Right lobe of liver (tissue), 6 donors: ENCODE measurements around the gene OR5J2. TPM values are rescaled to one million over a fixed set of nuclear protein-coding genes. Genes with fewer than 3 reads are reported as not detected.
"Not testable (repeated sequence)": the region's sequence is repeated elsewhere in the genome, so short reads cannot be mapped to it uniquely, and the experiment has no call there.

Source experiments
- ATAC-seq, 4 donors: fragments of 200-7000 bp; cut with Tn5 transposase; one replicate each; pipeline ENCODE4 v1.9.1; 2020; ENCODE audit warnings: mild to moderate bottlenecking in 4 of 4, moderate library complexity in 4 of 4
- DNase-seq, 3 donors: peaks; one replicate each; pipeline ENCODE4 v3.0.0-alpha.2; 2020
- H3K27ac ChIP-seq, 3 donors: fragments of 200-600 bp; one replicate each; pipeline ENCODE4 v1.8.0; 2022
- H3K27me3 ChIP-seq, 2 donors: fragments of 200-600 bp; one replicate each; pipeline ENCODE4 v1.8.0; 2022
- H3K36me3 ChIP-seq, 4 donors: fragments of 200-600 bp; sonication (generic) in 1 of 4; one replicate each; pipeline versions ENCODE4 v1.5.1 to v1.8.0; 2017 to 2022; ENCODE audit warnings: control low read depth in 1 of 4
- H3K4me1 ChIP-seq, 4 donors: fragments of 200-600 bp; sonication (generic) in 1 of 4; one replicate each; pipeline versions ENCODE4 v1.5.1 to v1.8.0; 2017 to 2022; ENCODE audit warnings: control low read depth in 1 of 4
- H3K4me3 ChIP-seq, 3 donors: fragments of 200-600 bp; one replicate each; pipeline ENCODE4 v1.8.0; 2022
- H3K9me3 ChIP-seq, 4 donors: fragments of 200-600 bp; sonication (generic) in 1 of 4; one replicate each; pipeline versions ENCODE4 v1.5.1 to v1.8.0; 2017 to 2022; ENCODE audit warnings: control low read depth in 1 of 4
- POLR2A ChIP-seq: fragments of 450-650 bp; IDR thresholded peaks from one replicate; pipeline ENCODE4 v1.6.1; 2017; ENCODE audit warnings: antibody characterized with exemption, mild to moderate bottlenecking
- WGBS: methylation state at CpG from one replicate; pipeline ENCODE4 v1.1.6; 2018; ENCODE audit warnings: low coverage, low lambda C conversion rate; ENCODE audit not compliant: insufficient coverage; ENCODE audit errors: missing lambda C conversion rate; 5-methylcytosine and 5-hydroxymethylcytosine counted together
- intact Hi-C, 2 donors: fragments of 100-400 bp; cut with DNase I; formaldehyde crosslinking; loops; one replicate each; pipeline versions ENCODE4 v1.11.2 to v1.14.1; 2022
- total RNA-seq, 6 experiments: library from RNA; depleted of rRNA in 2 of 6; stranded (reverse); fragments of >200 nt in 2 of 6; fragmentation: NEBNext Ultra II Directional in 3 of 6; extraction: Animal tissue kit (Norgen Biotek cat#: 25700) in 3 of 6; gene quantifications; one replicate each; pipeline versions ENCODE4 v1.1.0 to v1.2.4, GENCODE V29; 2016 to 2023
- TF ChIP-seq, protein P1 (sequence below), 4 donors: fragments of 200-600 bp in 3 of 4; fragments of 450-650 bp in 1 of 4; IDR thresholded peaks; one replicate each; pipeline versions ENCODE4 v1.5.1 to v1.8.0; 2016 to 2022; ENCODE audit warnings: antibody characterized with exemption in 4 of 4, mild to moderate bottlenecking in 2 of 4
- donor health status: DM: no; HTN: yes; CAD: no.
- donor health status: DM: no; HTN: no; CAD: no.
- donor health status: DM: no; HTN: no; CAD: no.
- donor health status: DM: no; HTN: yes; CAD: no.
- donor health status: DM: no; HTN: yes; CAD: no.

Gene OR5J2
- total RNA-seq, 6 experiments from 2014 or later = not detected

DNA sequence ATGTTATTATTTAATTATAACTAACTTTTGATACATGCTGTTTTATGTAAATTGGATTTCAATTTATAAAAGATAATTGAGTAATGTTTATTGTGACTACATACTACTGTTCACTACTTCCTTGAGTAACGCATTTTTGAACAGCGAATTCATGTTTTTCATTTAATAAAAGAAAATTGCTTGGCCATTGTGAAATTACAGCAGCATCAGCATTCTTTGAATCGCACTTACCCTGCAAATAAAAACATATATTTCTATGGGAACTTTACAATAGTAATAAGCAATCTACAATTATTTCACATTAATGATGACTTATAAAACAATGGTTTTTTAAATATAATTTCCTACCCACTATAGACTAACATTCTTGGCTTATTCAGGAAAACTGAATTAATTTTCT, 20.3 kb downstream of the OR5J2 start:
- H3K27me3 ChIP-seq = no peaks in the 10 kb centered on the region
- H3K36me3 ChIP-seq = no peaks in the 10 kb centered on the region
- TF ChIP-seq POLR2A = no peak
- TF ChIP-seq, protein P1, sequence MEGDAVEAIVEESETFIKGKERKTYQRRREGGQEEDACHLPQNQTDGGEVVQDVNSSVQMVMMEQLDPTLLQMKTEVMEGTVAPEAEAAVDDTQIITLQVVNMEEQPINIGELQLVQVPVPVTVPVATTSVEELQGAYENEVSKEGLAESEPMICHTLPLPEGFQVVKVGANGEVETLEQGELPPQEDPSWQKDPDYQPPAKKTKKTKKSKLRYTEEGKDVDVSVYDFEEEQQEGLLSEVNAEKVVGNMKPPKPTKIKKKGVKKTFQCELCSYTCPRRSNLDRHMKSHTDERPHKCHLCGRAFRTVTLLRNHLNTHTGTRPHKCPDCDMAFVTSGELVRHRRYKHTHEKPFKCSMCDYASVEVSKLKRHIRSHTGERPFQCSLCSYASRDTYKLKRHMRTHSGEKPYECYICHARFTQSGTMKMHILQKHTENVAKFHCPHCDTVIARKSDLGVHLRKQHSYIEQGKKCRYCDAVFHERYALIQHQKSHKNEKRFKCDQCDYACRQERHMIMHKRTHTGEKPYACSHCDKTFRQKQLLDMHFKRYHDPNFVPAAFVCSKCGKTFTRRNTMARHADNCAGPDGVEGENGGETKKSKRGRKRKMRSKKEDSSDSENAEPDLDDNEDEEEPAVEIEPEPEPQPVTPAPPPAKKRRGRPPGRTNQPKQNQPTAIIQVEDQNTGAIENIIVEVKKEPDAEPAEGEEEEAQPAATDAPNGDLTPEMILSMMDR (IDR thresholded peaks at IDR 0.05) = no peak
- 64% methylated on average over 3 of the region's 3 CpGs for WGBS
- ATAC-seq = no peak
- no peak for DNase-seq
- H3K27ac ChIP-seq = no peak overlapping the region
- intact Hi-C loops = no loop called here
- H3K4me1 ChIP-seq = no peaks in the 10 kb centered on the region
- no peaks in the 10 kb centered on the region for H3K9me3 ChIP-seq
- no peak overlapping the region for H3K4me3 ChIP-seq

DNA sequence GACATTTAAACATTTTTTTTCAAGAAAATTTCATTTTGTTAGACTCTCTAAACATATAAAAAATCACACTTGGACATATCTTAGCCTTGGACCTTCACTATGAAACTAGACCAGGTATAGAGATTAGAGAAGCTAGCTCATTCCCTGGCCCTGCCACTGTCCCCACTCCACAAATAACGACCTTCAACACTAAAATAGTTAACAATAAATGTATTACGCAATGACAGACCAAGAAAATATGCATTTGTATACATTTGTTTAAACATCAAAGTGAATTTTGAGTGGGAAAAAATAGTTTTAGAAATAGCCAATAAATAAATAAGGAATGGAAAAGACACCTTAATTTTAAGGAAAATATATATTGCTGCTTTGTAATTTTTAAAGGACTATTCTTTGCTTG, 20.9 kb downstream of the OR5J2 start:
- Histone ChIP-seq H3K4me3 (no peak overlapping the region), H3K9me3 (no peaks in the 10 kb centered on the region), H3K27me3 (no peaks in the 10 kb centered on the region), H3K36me3 (no peaks in the 10 kb centered on the region), H3K27ac (no peak overlapping the region), H3K4me1 (no peaks in the 10 kb centered on the region)
- ATAC-seq (no peak), DNase-seq (no peak)
- WGBS = 33% methylated on average over 2 of the region's 2 CpGs
- intact Hi-C loops = no loop called here
- TF ChIP-seq POLR2A = no peak
- TF ChIP-seq, protein P1 (IDR thresholded peaks at IDR 0.05) = no peak

DNA sequence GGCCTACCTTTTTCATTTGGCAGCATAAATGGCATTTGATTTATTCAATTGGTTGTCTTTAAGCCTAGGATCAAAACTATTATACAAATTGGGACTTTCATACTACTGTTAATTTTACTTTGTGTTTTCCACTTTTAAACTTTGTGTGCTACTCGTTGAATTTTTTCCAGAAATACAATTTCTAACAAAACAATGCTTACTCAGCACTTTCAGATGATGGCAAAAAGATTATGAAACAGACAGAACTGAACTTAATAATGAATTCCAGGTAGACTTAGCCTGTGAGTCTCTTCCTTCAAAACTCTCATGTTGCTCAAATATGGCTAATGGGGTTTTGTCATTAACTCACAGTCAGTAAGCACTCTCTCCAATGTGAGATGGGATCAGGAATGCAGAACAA, 31.4 kb downstream of the OR5J2 start:
- no peaks in the 10 kb centered on the region for H3K9me3 ChIP-seq
- H3K27ac ChIP-seq = no peak overlapping the region
- H3K36me3 ChIP-seq = no peaks in the 10 kb centered on the region
- no peaks in the 10 kb centered on the region for H3K27me3 ChIP-seq
- DNase-seq (no peak), ATAC-seq (no peak)
- no peaks in the 10 kb centered on the region for H3K4me1 ChIP-seq
- WGBS = 10% methylated on average over 1 of the region's 1 CpG
- TF ChIP-seq, protein P1 (IDR thresholded peaks at IDR 0.05) = no peak
- TF ChIP-seq POLR2A = no peak
- H3K4me3 ChIP-seq = no peak overlapping the region
- intact Hi-C loops = no loop called here

DNA sequence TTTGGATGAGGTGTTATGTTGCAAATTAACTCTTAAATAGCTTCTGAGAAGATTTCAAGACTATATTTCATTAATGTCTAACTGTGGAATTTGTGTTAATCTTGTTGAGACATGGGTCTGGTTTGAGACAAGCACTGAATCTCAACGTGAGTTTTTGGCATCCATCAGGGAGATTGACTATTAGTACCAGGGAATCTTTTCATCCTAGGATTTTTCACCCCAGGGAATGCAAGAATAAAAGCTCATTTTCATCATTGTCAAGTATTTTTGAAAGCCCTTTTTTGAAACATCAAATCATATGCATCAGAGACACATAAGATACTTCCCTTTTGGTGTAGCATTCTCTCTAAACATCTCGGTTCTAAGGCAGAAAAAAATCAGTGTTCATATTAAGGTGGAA, 38.1 kb downstream of the OR5J2 start:
- Histone ChIP-seq H3K9me3 (no peaks in the 10 kb centered on the region), H3K27ac (no peak overlapping the region), H3K27me3 (no peaks in the 10 kb centered on the region), H3K36me3 (no peaks in the 10 kb centered on the region), H3K4me1 (no peaks in the 10 kb centered on the region), H3K4me3 (no peak overlapping the region)
- DNase-seq (no peak), ATAC-seq (no peak)
- 23% methylated on average over 2 of the region's 2 CpGs for WGBS
- TF ChIP-seq, protein P1 (IDR thresholded peaks at IDR 0.05) = no peak
- no peak for TF ChIP-seq POLR2A
- intact Hi-C loops = no loop called here

DNA sequence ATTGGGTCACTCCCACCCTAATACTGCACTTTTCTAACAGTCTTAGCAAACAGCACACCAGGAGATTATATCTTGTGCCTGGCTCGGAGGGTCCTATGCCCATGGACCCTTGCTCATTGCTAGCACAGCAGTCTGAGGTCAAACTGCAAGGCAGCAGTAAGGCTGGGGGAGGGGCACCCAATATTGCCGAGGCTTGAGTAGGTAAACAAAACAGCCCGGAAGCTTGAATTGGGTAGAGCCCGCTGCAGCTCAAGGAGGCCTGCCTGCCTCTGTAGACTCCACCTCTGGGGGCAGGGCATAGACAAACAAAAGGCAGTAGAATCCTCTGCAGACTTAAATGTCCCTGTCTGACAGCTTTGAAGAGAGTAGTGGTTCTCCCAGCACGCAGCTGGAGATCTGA, 43.3 kb downstream of the OR5J2 start:
- H3K4me1 ChIP-seq, H3K4me3 ChIP-seq, H3K36me3 ChIP-seq, H3K9me3 ChIP-seq, intact Hi-C loops, DNase-seq, H3K27me3 ChIP-seq, H3K27ac ChIP-seq, ATAC-seq: not testable (repeated sequence)
- WGBS = 67% methylated on average over 1 of the region's 5 CpGs

Other genes with a start within 250 kb of the OR5J2 start
- not detected for gene OR5I1, start 240.2 kb upstream of the OR5J2 start, total RNA-seq
- gene OR10AG1, start 206.7 kb upstream of the OR5J2 start, total RNA-seq = not detected
- gene OR5F1, start 182.0 kb upstream of the OR5J2 start, total RNA-seq = not detected
- not detected for gene OR5AS1, start 149.0 kb upstream of the OR5J2 start, total RNA-seq
- not detected for gene OR8I2, start 83.3 kb upstream of the OR5J2 start, total RNA-seq
- not detected for gene OR8H2, start 72.9 kb upstream of the OR5J2 start, total RNA-seq
- gene OR8H3, start 54.2 kb upstream of the OR5J2 start, total RNA-seq = not detected
- gene OR8J3, start 36.4 kb upstream of the OR5J2 start, total RNA-seq = not detected
- gene OR8K5, start 16.3 kb upstream of the OR5J2 start, total RNA-seq = not detected
- gene OR5T2, start 57.6 kb downstream of the OR5J2 start, total RNA-seq = not detected
- not detected for gene OR5T3, start 75.6 kb downstream of the OR5J2 start, total RNA-seq
- not detected for gene OR5T1, start 97.5 kb downstream of the OR5J2 start, total RNA-seq
- not detected for gene OR8H1, start 115.6 kb downstream of the OR5J2 start, total RNA-seq
- gene OR8K3, start 138.5 kb downstream of the OR5J2 start, total RNA-seq = not detected
- gene OR8K1, start 169.4 kb downstream of the OR5J2 start, total RNA-seq = not detected
- gene OR8J1, start 177.7 kb downstream of the OR5J2 start, total RNA-seq = not detected
- not detected for gene OR8U1, start 199.0 kb downstream of the OR5J2 start, total RNA-seq
- not detected for gene OR5AL1, start 236.1 kb downstream of the OR5J2 start, total RNA-seq